AG08395 (cell line): Measurements from ENCODE around the gene MVD.
A peak's percentile ranks its signal among the peaks of the same experiment; 100 is the strongest.

Experiments used
- DNase-seq: peaks from one replicate; pipeline ENCODE4 v3.0.0; 2012; ENCODE audit warnings: mixed read lengths, low spot score

Gene MVD

DNA sequence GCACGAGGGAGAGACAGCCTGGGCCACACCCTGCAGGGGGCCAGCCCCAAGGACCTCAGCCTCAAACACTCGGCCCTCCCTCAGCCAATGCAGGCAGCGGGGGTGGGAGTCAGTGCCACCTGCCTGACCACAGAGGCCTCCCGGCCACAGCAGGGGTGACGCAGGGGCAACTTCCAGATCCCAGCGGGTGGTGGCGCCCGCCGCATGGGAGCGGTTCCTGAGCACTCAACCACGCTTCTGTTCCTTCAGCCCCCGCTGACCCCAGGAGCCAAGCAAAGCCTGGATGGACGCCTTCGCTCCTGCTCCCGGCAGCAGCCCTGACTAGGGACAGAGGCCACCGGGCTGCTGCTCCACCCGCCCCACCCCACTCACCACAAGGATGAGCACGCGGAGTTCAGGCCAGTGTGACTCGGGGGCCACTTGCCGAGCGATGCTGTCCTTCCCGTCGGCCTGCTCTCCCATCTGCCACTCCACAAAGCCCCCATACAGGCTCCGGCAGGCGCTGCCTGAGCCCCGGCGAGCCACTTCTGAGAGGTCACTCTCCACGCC lies 7.1 kb downstream of the MVD start:
- no peak for DNase-seq

DNA sequence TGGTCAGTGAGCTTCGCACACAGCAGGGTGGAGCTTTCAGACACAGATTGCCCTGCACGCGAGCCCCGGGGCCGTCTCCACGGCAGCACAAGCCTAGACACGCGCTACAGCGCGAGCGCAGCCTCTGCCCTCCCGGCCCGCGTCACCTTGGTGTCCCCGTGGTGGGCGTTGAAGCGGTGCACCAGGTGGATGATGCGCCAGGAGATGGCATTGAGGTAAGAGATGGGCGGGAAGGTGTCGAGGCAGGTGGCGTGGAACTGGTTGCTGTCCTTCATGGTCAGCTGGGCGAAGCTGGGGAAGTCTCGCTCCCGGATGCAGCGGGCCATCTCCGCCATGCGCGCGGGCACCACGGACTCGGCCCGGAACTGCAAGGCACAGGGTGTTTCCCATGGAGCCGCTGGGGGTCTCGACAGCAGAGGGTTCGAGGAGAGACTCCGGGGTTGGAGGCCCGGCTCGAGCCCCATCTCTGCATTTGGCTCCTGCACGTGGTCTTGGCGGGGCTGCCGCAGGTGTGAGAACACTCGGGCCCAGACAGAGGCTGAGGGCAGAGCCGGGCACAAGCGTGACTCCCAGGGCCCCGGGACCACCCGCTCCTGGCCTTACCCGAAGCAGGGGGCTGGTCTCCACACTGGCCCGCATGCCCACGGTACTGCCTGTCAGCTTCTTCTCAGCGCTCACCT lies 7.7 kb downstream of the MVD start:
- no peak for DNase-seq

DNA sequence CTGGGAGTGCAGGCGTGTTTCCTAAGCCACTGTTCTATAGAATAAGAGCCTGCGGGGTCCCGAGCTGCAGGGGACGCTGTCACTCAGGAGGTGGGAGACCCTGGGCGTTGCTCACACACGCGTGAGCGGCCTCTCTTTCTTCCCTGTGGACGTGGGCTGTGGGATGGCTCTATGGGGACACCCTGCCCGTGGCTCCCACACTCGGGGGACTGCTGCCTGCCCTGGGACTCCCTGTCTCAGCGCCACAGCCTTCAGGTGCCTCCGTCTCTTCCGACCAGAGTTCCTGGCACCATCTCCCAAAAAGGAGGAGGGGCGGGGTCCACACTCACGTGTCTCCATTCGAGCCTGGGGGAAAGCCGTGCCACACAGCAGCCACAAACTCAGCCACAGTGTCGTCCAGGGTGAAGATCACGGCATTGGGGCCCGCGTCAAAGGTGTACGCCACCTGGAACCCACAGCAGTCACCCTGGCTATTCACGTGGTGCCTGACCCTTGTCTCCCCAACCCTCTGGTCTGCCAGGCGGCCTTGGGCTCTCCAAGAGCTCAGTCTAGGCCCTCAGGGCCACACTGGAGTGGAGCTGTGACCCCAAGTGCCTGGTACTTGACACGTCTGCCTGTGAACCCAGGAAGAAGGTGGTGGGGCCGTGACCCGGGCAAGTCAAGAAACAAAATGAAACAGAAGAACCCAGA lies 8.4 kb downstream of the MVD start:
- DNase-seq: no peak

DNA sequence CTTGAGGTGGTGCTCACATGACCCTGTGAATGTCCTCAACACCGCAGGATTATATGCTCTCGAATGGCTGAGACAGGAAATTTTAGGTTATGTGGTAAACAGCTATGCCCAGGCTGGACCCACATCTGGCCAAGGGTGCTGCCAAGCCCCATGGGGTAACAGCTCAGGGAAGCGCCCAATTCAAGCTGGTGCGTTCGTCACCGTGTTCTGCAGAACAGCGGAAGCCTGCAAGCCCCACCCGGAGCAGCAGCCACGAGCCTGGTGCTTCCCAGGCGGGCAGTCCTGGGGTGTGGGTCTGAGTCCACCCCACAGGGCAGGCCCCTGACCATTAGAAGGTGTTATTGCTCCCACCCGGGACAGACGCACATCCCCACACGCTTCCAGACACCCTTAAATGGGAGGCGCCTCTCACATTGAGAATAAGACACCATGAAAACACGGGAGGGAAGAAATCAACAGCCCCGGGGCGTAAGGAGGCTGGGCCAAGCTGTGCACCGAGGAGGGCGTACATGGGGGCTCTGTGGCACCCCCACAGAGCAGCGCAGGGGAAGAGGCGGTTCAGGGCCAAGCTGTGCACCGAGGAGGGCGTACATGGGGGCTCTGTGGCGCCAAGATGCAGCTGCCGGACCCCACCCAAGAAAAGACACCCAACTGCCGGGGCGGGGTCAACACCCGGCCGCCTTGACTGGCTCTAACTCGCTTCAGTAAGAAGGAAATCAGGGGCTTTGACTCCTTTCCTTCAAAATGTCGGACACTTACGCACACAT lies 9.1 kb downstream of the MVD start:
- DNase-seq: no peak

DNA sequence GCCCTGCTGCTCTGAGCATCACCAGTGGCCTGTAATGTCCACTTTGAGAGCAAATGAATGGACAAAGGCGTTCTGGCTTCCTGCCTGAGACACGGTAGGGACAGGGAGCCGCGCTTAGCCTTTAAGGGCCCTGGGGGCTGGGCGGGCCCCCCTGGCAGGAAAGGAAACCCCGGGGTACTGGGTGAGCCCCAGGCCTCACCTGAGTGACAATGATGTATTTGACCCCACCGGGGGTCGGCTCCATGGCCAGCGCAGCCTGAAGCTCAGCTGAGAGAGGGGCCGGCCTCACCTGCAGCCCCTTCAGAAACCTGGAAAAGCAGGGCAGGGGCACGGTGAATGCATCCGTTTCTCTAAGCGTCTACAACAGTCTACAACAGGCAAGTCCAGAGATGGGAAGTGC lies 9.8 kb downstream of the MVD start:
- no peak for DNase-seq

DNA sequence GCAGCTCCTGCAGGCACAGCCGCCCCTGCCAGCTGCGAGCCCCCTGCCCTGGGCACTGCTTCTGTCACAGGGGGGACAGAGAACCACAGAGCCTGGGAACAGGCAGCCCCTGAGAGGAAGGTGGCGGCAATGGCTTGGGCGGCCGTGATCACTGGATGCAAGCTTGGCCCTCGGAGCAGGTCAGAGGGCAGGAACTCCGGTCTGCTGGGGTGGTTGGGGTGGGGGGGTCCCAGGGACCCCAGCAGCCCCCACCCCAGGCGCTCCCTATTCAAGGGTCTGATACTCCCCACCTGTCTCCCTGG lies 10.2 kb downstream of the MVD start:
- no peak for DNase-seq

DNA sequence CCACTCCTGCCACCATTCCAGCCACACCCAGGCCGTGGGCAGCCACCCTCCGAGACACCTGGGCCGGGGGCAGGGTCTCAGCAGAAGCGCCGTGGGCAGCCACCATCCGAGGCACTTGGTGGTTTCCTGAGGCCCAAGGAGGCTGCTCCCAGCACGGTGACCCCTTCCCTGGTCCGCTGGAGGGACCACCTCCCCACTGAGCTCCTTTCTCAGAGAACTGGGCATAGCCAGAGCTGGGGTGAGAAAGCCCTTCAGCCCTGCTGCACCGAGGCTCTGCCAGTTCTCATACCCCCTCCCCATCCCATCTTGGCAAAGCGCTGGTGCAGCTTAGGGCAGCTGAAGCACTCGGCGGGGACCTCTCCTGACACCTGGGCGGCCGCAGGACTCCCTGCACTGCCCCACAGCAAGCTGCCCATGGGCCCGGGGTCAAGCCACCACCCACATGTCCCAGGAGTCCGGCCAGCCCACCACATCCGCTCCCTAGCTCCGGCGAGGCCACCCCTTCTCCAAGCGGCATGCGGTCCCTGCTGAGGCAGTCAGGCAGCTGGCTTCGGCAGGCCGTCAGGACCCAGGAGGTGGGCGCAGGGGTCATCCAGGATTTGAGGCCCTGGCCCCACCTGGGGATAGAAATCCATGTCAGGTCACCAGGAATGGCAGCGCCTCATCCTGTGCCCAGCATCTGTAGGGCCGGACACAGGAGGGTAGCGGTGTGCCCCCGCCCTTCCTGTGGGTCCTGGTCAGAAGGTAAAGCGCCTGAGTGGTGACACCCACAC lies 10.7 kb downstream of the MVD start:
- no peak for DNase-seq

DNA sequence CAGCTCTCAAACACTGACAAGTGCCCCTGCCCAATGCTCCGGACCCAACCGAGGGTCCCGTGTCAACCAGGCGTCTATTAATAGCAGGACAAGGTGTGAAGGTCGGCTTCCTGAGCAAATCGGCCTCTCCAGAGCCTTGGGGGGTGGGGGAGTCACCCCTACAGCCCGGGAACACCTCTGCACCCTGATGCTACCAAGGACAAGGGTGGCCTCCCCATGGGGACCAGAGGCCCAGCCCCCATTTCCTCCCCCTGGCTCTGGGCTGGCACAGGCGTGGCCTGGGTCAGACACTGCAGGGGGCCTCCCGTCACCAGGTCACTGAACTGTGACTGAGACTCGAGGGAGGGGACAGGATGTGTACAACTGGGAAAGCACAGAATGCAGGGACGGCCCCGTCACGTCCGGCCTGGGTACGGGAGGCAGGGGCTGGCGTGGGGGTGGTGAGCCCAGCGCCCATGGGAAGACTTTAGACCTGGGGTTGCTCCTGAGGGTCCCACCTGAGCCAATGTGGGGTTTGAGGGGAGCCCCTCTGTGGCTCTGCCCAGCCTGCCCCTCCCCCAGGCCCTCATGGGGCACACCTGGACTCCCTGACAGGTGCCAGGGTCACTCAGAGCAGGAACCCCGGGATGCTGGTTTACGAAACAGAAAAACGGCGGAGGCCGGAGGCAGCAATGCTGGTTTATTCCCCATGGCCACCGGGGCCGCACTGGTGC lies 11.5 kb downstream of the MVD start:
- no peak for DNase-seq

DNA sequence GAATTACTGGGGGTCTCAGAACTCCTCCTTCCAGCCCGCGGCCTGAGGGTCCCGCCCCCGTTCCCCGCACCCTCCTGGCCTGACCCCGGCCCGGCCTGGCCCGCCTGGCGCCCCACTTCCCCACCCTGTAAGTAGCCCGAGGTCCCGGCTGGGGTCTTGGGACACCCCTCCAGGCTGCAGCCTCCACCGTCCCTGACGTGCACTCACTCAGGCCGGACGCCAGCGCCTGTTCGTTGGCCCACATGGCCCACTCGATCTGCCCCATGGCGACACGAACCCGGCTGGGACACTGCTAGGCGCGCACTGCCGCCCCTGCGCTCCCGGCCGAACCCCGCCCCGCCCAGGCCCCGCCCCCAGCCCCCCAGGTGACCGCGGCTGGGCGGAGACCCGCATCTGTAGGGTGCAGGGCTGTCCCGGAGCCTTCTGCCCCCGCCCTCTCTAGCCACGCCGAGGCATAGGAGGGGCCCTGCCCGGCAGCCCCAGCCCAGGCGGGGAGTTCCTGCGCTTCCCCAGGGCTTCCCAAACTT lies 12.1 kb downstream of the MVD start, which contains the start of gene CYBA:
Gene CYBA (minus strand): TSS at position 305 of the 527 bp plus-strand sequence. CDS start 40 bp downstream, at position 265.
- peak; percentile 86 for DNase-seq

DNA sequence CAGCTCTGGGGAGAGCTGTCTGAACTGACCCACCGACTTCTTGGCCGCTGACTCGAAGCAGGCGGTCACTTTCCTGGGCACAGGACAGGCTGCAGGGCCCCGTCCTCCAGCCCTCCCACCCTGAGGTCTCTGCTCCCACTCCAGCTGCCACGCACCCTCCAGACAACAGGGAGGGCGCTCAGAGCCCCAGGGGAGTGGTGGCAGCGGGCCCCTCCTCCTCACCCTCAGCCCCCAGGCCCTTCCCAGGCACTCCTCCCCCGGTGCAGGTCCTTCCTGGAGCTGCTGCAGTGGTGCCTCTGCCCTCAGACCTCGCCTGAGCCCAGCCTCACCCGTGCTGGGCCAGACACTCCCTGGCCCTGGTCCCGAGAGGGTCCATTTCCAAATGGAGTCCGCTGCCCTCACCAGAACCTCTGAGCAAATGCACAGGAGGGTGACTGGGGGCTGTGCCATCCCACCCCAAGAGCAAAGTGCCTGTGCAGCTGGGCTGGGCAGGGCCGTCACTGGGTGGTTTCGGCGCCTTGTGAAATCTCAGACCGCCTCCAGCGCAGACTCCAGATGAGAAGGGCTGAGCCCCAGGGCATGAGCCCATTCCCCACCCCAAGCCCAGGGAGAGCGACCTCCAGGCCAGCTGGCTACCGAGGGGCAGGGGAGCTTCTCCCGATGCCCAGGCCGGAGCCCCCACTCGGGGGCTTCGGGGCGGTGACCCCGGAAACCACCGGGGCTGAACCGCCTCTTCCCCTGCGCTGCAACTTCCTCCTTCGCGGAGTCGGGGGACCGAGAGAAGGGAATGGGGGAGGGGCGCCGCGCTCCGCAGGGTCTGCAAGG lies 12.8 kb downstream of the MVD start:
- peak; percentile 50 for DNase-seq

DNA sequence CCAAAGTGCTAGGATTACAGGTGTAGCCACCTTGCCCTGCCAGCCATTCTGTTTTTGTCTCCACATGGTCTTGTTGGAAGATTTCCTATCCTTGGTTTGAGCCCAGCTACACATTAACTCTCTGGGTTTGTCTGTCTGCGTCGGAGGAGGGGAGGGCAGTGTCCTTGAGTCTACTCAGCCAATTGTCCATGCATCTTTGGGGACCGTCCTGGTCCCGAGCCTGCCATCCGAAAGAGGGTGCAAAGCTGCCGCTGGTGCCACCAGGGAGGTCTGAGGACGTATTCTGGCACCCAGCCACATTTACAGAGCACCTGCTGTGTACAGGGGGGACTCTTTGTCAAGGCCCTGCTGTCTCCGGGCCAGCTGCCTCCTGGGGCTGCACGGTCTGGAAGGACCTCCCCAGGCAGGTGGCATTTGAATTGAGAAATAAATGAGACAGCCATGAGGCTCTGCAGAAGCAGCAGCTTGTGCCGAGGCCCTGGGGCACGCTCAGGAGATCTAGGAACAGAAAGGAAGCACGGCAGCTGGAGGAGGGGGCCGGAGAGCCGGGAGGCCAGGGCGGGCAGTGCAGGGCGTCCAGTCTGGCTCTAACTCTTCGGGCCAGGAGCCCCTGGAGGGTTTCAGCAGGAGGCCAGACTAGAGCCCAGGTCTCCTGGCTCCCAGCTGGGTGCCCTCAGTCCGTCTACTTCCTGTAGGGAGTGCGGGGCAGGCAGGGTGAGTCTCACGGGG lies 13.5 kb downstream of the MVD start:
- no peak for DNase-seq

DNA sequence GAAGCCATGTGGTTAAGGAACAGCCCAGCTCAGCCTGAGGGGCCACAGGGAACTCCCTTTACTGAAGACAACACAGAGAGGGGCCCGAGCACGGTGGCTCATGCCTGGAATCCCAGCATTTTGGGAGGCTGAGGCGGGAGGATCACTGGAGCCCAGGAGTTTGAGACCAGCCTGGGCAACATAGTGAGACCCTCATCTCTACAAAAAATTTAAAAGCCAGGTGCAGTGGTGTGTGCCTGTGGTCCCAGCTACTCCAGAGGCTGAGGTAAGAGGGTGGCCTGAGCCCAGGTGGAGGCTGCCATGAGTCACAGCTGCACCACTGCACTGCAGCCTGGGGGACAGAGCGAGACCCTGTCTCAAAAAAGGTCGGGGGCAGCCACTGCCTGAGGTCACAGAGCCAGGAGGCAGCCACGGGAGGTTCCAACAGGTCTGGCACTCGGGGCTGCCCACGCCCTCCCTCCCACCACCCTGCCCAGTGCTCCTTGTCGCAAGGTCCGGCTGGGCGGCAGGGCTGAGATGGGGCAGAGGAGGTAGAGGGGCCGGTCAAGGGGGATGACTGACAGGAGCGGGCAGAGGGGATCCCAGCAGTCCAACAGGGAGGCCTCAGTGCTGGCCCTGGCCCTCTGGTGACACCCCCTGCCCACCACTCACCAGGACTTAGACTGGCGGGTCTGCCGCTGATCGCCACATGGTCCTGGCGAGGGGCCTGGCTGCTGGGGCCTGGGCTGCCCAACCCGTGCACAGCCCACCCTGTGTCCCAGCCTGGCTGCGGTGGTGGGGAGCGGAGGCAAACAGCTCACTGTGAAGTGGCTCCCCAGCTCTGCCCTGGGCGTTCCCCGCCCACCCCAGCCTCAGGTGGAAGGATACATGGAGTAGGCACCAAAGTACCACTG lies 15.5 kb downstream of the MVD start:
- no peak for DNase-seq

DNA sequence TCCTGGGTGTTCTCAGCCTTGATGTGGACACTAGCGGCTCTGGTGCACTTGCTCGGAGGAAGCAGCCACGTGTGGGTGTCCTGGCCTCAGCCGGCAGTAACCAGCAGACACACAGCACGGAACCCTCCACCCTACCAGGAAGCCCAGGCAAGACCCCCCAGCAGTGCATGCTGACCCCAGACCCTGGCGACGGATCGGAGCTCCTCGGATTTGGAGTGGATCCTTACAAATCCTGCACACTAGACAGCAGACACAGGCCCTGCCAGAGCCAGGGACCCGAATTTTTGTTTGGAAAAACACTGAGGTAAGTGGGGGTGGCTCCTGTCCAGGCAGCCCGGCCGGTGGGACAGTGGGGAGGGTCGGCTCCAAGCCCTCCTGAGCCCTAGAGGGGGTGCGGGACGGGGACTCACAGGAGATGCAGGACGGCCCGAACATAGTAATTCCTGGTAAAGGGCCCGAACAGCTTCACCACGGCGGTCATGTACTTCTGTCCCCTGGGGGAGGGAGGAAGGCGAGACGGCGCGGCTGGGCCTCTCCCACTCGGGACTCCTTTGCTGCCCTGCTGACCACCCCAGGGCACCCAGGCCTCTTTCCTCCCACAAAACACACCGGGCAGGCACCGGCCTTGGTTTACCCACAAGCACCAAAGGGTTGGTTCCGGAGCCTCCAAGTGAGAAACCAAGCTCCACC lies 16.4 kb downstream of the MVD start:
- DNase-seq: no peak

DNA sequence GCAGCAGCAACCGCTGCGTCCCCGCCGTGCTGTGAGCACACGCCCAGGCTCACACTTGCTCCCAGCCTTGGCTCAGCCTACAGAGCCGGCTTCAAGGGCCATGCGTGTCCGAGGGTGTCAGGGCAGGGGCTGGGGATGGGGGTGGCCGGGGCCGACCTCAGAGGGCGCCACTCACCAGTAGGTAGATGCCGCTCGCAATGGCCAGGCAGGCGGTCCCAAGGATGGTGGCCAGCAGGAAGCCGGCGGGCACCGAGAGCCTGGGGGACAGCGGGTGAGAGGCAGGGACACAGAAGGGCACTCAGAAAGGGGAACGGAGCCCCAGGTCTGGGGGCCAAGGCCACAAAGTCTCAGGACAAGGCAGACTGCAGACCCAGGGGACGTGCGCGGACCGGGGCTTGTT lies 16.9 kb downstream of the MVD start:
- no peak for DNase-seq

DNA sequence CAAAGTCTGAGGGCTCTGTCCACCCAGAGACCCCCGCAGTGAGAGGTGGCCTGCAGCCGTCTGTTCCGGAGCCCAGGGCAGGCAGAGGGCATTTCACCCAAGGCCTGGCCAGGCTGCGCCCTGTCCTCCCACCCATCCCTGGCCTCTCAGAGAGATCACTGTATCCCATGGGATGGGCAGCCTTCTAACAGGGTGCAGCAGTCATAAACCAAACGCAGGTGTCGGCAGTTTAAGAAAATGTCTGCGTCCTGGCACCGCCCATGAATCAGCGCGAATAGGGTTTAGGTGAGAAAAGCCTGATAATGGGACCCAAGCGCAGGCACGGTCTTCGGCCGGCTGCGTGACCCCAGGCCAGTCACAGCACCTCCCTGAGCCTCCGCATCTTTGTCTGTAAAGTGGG lies 17.4 kb downstream of the MVD start:
- DNase-seq: no peak

DNA sequence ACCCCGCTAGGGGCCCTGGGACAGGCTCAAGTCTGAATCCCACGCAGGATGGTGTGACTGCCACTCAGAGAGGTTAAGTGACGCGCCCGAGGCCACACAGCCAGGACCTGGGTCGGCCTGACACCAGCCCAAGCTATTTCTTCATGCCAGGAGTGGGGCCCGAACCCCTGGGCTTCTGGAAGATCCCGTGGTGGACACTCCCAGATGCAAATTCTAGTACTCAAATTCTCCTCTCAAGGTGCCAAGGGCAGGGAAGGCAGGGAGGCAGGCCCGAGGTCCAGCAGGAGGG lies 19.3 kb downstream of the MVD start:
- no peak for DNase-seq

DNA sequence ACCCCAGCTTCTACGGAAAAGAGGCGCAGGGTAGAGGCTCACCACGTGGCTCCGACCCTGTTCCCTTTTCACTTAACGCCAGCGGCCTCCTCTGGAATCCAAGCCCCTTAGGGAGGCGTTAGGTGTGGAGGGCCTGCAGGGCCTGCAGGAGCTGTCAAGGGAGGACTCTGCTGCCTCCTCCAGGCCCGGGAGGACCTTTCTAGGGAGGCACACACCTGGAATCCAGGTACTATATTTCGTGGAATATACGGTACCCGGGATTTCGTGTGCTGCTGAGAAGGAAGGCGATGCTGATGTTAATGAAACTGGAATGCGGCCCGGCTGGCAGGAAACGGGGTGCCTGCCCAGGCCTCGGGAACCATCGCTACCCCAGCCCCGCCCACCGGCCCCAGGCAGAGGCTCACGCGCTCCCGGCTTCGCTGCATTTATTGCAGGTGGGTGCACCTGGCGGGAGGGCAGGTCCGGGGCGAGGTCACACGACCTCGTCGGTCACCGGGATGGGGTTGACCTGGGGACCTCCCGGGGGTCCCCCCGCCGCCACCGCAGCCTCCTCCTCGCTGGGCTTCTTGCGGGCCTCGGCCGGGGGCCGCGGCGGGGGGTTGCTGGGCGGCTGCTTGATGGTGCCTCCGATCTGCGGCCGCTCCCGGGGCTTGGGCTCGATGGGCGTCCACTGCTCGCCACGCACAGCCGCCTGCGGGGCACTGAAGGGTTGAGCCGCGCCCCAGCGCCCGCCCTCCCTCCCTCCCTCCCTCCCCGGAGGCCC lies 19.8 kb downstream of the MVD start:
- no peak for DNase-seq
